GM23338 (cell line): ENCODE results near the gene DHRS12. TPM values are rescaled to one million over a fixed set of nuclear protein-coding genes. Genes with fewer than 3 reads are reported as not detected.

Experiments
- ATAC-seq: fragments of 200-7000 bp; cut with Tn5 transposase; 3 replicates; pipeline ENCODE4 v1.9.1; 2020
- DNase-seq: peaks from one replicate; pipeline ENCODE4 v3.0.0-alpha.2; 2015; ENCODE audit warnings: low spot score
- H2AFZ ChIP-seq: fragments of 200-600 bp; sonication (generic); 2 replicates; pipeline ENCODE4 v1.8.0; 2016; ENCODE audit warnings: antibody characterized with exemption, mild to moderate bottlenecking, moderate library complexity
- H3F3A ChIP-seq: fragments of 200-600 bp; sonication (generic); replicated peaks from 2 replicates; pipeline ENCODE4 v1.8.0; 2017; ENCODE audit warnings: antibody characterized with exemption, mixed run types, low read depth
- H3K27ac ChIP-seq: fragments of 200-600 bp; sonication (generic); 2 replicates; pipeline ENCODE4 v1.6.1; 2016; ENCODE audit warnings: low read depth
- H3K27me3 ChIP-seq: fragments of 200-600 bp; sonication (generic); 2 replicates; pipeline ENCODE4 v1.8.0; 2016; ENCODE audit warnings: mild to moderate bottlenecking, mixed run types, moderate library complexity; ENCODE audit not compliant: insufficient read depth
- H3K36me3 ChIP-seq: fragments of 200-600 bp; sonication (generic); 2 replicates; pipeline ENCODE4 v1.8.0; 2016; ENCODE audit warnings: mild to moderate bottlenecking; ENCODE audit not compliant: insufficient read depth
- H3K4me1 ChIP-seq: fragments of 200-600 bp; sonication (generic); 2 replicates; pipeline ENCODE4 v1.8.0; 2016; ENCODE audit warnings: mild to moderate bottlenecking, moderate library complexity; ENCODE audit not compliant: insufficient read depth
- H3K4me2 ChIP-seq: fragments of 200-600 bp; sonication (generic); 2 replicates; pipeline ENCODE4 v1.7.1; 2017; ENCODE audit warnings: mixed run types
- H3K4me3 ChIP-seq: fragments of 200-600 bp; sonication (generic); 2 replicates; pipeline ENCODE4 v1.6.1; 2016; ENCODE audit warnings: mixed run types
- H3K79me2 ChIP-seq: fragments of 200-600 bp; sonication (generic); replicated peaks from 2 replicates; pipeline ENCODE4 v1.8.0; 2017; ENCODE audit warnings: mild to moderate bottlenecking; ENCODE audit not compliant: insufficient read depth
- H3K9me2 ChIP-seq: fragments of 200-600 bp; sonication (generic); 2 replicates; pipeline ENCODE4 v1.8.0; 2017; ENCODE audit not compliant: insufficient read depth
- H4K20me1 ChIP-seq: fragments of 200-600 bp; sonication (generic); replicated peaks from 2 replicates; pipeline ENCODE4 v1.8.0; 2017; ENCODE audit warnings: mild to moderate bottlenecking; ENCODE audit not compliant: insufficient read depth
- H3K27ac Mint-ChIP-seq: 2 replicates; pipeline ENCODE4 v1.8.0; 2020; ENCODE audit warnings: inconsistent platforms, mild to moderate bottlenecking, moderate library complexity, mixed read lengths
- H3K27me3 Mint-ChIP-seq: 3 replicates; pipeline ENCODE4 v1.8.0; 2022; ENCODE audit warnings: low read depth, mild to moderate bottlenecking, moderate library complexity, mixed read lengths, inconsistent platforms; ENCODE audit not compliant: insufficient read depth, poor library complexity
- H3K36me3 Mint-ChIP-seq: 3 replicates; pipeline ENCODE4 v1.8.0; 2021; ENCODE audit warnings: low read depth, mild to moderate bottlenecking, inconsistent platforms, moderate library complexity, mixed read lengths
- H3K4me1 Mint-ChIP-seq: 3 replicates; pipeline ENCODE4 v1.8.0; 2020; ENCODE audit warnings: mild to moderate bottlenecking, inconsistent platforms, mixed read lengths
- H3K4me3 Mint-ChIP-seq: 3 replicates; pipeline ENCODE4 v1.8.0; 2021; ENCODE audit warnings: moderate library complexity, mild to moderate bottlenecking, inconsistent platforms, mixed read lengths
- H3K9me3 Mint-ChIP-seq: 3 replicates; pipeline ENCODE4 v1.8.0; 2020; ENCODE audit warnings: moderate library complexity, mild to moderate bottlenecking, inconsistent platforms, mixed read lengths
- CREB1 ChIP-seq: fragments of 250-450 bp; sonication (Bioruptor Pico); IDR thresholded peaks from 2 replicates; pipeline ENCODE4 v1.5.0; 2020; ENCODE audit warnings: low read depth, mild to moderate bottlenecking, moderate library complexity
- CTCF ChIP-seq, 2 experiments: fragments of 200-600 bp in 1 of 2; sonication (generic) in 1 of 2; conservative IDR thresholded peaks; 2 replicates each; pipeline versions ENCODE4 v1.5.1 to v1.6.1; 2016 to 2017; ENCODE audit warnings: antibody characterized with exemption in 2 of 2, low read depth in 2 of 2, mild to moderate bottlenecking in 2 of 2, moderate library complexity in 1 of 2
- EZH2 ChIP-seq: fragments of 200-600 bp; sonication (generic); IDR thresholded peaks from one replicate; pipeline ENCODE4 v1.8.0; 2017; ENCODE audit warnings: antibody characterized with exemption, mild to moderate bottlenecking, low read depth; ENCODE audit not compliant: unreplicated experiment
- EZH2phosphoT487 ChIP-seq: fragments of 200-600 bp; sonication (generic); IDR thresholded peaks from one replicate; pipeline ENCODE4 v1.8.1; 2018; ENCODE audit warnings: antibody characterized with exemption; ENCODE audit not compliant: unreplicated experiment
- JUNB ChIP-seq: IDR thresholded peaks from one replicate; pipeline ENCODE4 v1.6.1; 2016; ENCODE audit warnings: antibody characterized with exemption; ENCODE audit not compliant: unreplicated experiment
- NANOG ChIP-seq: IDR thresholded peaks from 2 replicates; pipeline ENCODE4 v1.6.1; 2016; ENCODE audit warnings: antibody characterized with exemption, borderline replicate concordance
- POLR2AphosphoS5 ChIP-seq: IDR thresholded peaks from 2 replicates; pipeline ENCODE4 v1.6.1; 2016; ENCODE audit warnings: antibody characterized with exemption, low read depth
- STAT1 ChIP-seq: IDR thresholded peaks from one replicate; pipeline ENCODE4 v1.6.1; 2016; ENCODE audit warnings: antibody characterized with exemption; ENCODE audit not compliant: unreplicated experiment
- ZNF114 ChIP-seq: fragments of 250-450 bp; sonication (Bioruptor Pico); IDR thresholded peaks from 2 replicates; pipeline ENCODE4 v1.5.0; 2020; ENCODE audit warnings: mild to moderate bottlenecking, moderate library complexity
- ZNF331 ChIP-seq: fragments of 250-450 bp; sonication (Bioruptor Pico); IDR thresholded peaks from 2 replicates; pipeline ENCODE4 v1.5.0; 2020; ENCODE audit warnings: low read depth, mild to moderate bottlenecking, moderate library complexity
- polyA plus RNA-seq: library from polyadenylated mRNA; unstranded; fragments of >200 nt; fragmentation: Nextera tagmentation; extraction: Ambion mirVana; gene quantifications from 2 replicates; pipeline ENCODE4 v1.2.1, GENCODE V29; 2016
- total RNA-seq: library from RNA; depleted of rRNA; stranded (reverse); fragments of >200 nt; shearing (Covaris generic); gene quantifications from 2 replicates; pipeline ENCODE4 v1.2.3, GENCODE V29; 2014
- TF ChIP-seq, protein P1 (sequence below): IDR thresholded peaks from one replicate; pipeline ENCODE4 v1.6.1; 2018; ENCODE audit warnings: antibody characterized with exemption; ENCODE audit not compliant: unreplicated experiment
- TF ChIP-seq, protein P2 (sequence below): fragments of 250-450 bp; sonication (Bioruptor Pico); IDR thresholded peaks from 2 replicates; pipeline ENCODE4 v1.5.0; 2020; ENCODE audit warnings: mild to moderate bottlenecking, moderate library complexity
- TF ChIP-seq, protein P3 (sequence below): IDR thresholded peaks from 2 replicates; pipeline ENCODE4 v1.6.1; 2016; ENCODE audit warnings: antibody characterized with exemption

DHRS12 gene
- total and polyA plus RNA-seq, 2 experiments from 2014 or later: 4.6 to 12.2 TPM

- DNase-seq: no peak
Measured at GRCh38 chr13:51805313-51805712, 1.4 kb upstream of the DHRS12 start.

More at GRCh38 chr13:51805313-51805712, 1.4 kb upstream of the DHRS12 start:
- H3K4me2 ChIP-seq: peak overlapping the region; percentile 93
- Mint-ChIP-seq H3K27ac (no peak overlapping the region), H3K36me3 (no peaks in the 10 kb centered on the region), H3K4me1 (peaks cover 46% of the 10 kb centered on the region), H3K9me3 (no peaks in the 10 kb centered on the region), H3K27me3 (peaks cover 5% of the 10 kb centered on the region), H3K4me3 (peak overlapping the region; percentile 82)
- 0 out of 2 replicates have a peak, but pooled peaks cover 4% of the 10 kb centered on the region for H3K79me2 ChIP-seq
- H3K36me3 ChIP-seq: no peaks in the 10 kb centered on the region
- ATAC-seq: no peak
- peaks cover 41% of the 10 kb centered on the region for H3K4me1 ChIP-seq
- no peaks in the 10 kb centered on the region for H4K20me1 ChIP-seq
- H3F3A ChIP-seq: peaks cover 9% of the 10 kb centered on the region; the same call in 1 of the 2 replicates
- no peaks in the 10 kb centered on the region for H3K9me2 ChIP-seq
- H3K27ac ChIP-seq: no peak overlapping the region
- TF ChIP-seq POLR2AphosphoS5: no peak
- TF ChIP-seq NANOG: no peak
- TF ChIP-seq JUNB: no peak
- TF ChIP-seq CREB1 (CRISPR knock-in tag): no peak
- TF ChIP-seq ZNF331 (CRISPR knock-in tag): no peak
- TF ChIP-seq CTCF (conservative IDR thresholded peaks at IDR 0.05; ENCODE audit: low read depth in 2 of 2): no peak
- TF ChIP-seq, protein P1, sequence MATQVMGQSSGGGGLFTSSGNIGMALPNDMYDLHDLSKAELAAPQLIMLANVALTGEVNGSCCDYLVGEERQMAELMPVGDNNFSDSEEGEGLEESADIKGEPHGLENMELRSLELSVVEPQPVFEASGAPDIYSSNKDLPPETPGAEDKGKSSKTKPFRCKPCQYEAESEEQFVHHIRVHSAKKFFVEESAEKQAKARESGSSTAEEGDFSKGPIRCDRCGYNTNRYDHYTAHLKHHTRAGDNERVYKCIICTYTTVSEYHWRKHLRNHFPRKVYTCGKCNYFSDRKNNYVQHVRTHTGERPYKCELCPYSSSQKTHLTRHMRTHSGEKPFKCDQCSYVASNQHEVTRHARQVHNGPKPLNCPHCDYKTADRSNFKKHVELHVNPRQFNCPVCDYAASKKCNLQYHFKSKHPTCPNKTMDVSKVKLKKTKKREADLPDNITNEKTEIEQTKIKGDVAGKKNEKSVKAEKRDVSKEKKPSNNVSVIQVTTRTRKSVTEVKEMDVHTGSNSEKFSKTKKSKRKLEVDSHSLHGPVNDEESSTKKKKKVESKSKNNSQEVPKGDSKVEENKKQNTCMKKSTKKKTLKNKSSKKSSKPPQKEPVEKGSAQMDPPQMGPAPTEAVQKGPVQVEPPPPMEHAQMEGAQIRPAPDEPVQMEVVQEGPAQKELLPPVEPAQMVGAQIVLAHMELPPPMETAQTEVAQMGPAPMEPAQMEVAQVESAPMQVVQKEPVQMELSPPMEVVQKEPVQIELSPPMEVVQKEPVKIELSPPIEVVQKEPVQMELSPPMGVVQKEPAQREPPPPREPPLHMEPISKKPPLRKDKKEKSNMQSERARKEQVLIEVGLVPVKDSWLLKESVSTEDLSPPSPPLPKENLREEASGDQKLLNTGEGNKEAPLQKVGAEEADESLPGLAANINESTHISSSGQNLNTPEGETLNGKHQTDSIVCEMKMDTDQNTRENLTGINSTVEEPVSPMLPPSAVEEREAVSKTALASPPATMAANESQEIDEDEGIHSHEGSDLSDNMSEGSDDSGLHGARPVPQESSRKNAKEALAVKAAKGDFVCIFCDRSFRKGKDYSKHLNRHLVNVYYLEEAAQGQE: no peak
- TF ChIP-seq, protein P2, sequence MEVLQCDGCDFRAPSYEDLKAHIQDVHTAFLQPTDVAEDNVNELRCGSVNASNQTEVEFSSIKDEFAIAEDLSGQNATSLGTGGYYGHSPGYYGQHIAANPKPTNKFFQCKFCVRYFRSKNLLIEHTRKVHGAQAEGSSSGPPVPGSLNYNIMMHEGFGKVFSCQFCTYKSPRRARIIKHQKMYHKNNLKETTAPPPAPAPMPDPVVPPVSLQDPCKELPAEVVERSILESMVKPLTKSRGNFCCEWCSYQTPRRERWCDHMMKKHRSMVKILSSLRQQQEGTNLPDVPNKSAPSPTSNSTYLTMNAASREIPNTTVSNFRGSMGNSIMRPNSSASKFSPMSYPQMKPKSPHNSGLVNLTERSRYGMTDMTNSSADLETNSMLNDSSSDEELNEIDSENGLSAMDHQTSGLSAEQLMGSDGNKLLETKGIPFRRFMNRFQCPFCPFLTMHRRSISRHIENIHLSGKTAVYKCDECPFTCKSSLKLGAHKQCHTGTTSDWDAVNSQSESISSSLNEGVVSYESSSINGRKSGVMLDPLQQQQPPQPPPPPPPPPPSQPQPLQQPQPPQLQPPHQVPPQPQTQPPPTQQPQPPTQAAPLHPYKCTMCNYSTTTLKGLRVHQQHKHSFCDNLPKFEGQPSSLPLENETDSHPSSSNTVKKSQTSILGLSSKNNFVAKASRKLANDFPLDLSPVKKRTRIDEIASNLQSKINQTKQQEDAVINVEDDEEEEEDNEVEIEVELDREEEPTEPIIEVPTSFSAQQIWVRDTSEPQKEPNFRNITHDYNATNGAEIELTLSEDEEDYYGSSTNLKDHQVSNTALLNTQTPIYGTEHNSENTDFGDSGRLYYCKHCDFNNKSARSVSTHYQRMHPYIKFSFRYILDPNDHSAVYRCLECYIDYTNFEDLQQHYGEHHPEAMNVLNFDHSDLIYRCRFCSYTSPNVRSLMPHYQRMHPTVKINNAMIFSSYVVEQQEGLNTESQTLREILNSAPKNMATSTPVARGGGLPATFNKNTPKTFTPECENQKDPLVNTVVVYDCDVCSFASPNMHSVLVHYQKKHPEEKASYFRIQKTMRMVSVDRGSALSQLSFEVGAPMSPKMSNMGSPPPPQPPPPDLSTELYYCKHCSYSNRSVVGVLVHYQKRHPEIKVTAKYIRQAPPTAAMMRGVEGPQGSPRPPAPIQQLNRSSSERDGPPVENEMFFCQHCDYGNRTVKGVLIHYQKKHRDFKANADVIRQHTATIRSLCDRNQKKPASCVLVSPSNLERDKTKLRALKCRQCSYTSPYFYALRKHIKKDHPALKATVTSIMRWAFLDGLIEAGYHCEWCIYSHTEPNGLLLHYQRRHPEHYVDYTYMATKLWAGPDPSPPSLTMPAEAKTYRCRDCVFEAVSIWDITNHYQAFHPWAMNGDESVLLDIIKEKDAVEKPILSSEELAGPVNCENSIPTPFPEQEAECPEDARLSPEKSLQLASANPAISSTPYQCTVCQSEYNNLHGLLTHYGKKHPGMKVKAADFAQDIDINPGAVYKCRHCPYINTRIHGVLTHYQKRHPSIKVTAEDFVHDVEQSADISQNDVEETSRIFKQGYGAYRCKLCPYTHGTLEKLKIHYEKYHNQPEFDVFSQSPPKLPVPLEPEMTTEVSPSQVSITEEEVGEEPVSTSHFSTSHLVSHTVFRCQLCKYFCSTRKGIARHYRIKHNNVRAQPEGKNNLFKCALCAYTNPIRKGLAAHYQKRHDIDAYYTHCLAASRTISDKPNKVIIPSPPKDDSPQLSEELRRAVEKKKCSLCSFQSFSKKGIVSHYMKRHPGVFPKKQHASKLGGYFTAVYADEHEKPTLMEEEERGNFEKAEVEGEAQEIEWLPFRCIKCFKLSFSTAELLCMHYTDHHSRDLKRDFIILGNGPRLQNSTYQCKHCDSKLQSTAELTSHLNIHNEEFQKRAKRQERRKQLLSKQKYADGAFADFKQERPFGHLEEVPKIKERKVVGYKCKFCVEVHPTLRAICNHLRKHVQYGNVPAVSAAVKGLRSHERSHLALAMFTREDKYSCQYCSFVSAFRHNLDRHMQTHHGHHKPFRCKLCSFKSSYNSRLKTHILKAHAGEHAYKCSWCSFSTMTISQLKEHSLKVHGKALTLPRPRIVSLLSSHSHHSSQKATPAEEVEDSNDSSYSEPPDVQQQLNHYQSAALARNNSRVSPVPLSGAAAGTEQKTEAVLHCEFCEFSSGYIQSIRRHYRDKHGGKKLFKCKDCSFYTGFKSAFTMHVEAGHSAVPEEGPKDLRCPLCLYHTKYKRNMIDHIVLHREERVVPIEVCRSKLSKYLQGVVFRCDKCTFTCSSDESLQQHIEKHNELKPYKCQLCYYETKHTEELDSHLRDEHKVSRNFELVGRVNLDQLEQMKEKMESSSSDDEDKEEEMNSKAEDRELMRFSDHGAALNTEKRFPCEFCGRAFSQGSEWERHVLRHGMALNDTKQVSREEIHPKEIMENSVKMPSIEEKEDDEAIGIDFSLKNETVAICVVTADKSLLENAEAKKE (CRISPR knock-in tag): no peak
- TF ChIP-seq EZH2: no peak
- no peak for TF ChIP-seq EZH2phosphoT487
- TF ChIP-seq ZNF114 (CRISPR knock-in tag): no peak
- TF ChIP-seq, protein P3, sequence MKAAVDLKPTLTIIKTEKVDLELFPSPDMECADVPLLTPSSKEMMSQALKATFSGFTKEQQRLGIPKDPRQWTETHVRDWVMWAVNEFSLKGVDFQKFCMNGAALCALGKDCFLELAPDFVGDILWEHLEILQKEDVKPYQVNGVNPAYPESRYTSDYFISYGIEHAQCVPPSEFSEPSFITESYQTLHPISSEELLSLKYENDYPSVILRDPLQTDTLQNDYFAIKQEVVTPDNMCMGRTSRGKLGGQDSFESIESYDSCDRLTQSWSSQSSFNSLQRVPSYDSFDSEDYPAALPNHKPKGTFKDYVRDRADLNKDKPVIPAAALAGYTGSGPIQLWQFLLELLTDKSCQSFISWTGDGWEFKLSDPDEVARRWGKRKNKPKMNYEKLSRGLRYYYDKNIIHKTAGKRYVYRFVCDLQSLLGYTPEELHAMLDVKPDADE: no peak
- no peak for TF ChIP-seq STAT1
- H2AFZ ChIP-seq: no peak overlapping the region
- no peaks in the 10 kb centered on the region for H3K27me3 ChIP-seq
- H3K4me3 ChIP-seq: peak overlapping the region; percentile 88
